Thyroid gland (tissue), 4 donors: ENCODE measurements around the gene CROCC2. TPM values are rescaled to one million over a fixed set of nuclear protein-coding genes. Genes with fewer than 3 reads are reported as not detected.
A peak's percentile ranks its signal among the peaks of the same experiment; 100 is the strongest.

Experiments used
- DNase-seq, 2 donors: peaks; one replicate each; pipeline ENCODE4 v3.0.0-alpha.2; 2019
- H3K27ac ChIP-seq, 3 donors: fragments of 200-600 bp; sonication (generic); 1 replicate in 2 of 3; 2 replicates in 1 of 3; pipeline ENCODE4 v1.5.1; 2016 to 2019; ENCODE audit warnings: mild to moderate bottlenecking in 1 of 3, moderate library complexity in 1 of 3
- H3K27me3 ChIP-seq: fragments of 200-600 bp; sonication (generic); one replicate; pipeline ENCODE4 v1.5.1; 2019
- H3K36me3 ChIP-seq, 2 donors: fragments of 200-600 bp; sonication (generic); one replicate each; pipeline ENCODE4 v1.5.1; 2016 to 2019
- H3K4me1 ChIP-seq, 2 donors: fragments of 200-600 bp; sonication (generic); one replicate each; pipeline ENCODE4 v1.5.1; 2017 to 2019
- H3K4me3 ChIP-seq, 3 donors: fragments of 200-600 bp; sonication (generic); replicated peaks in 1 of 3; 1 replicate in 2 of 3; 2 replicates in 1 of 3; pipeline ENCODE4 v1.5.1; 2016; ENCODE audit warnings: mild to moderate bottlenecking in 1 of 3
- H3K9me3 ChIP-seq: fragments of 200-600 bp; sonication (generic); one replicate; pipeline ENCODE4 v1.5.1; 2017
- CTCF ChIP-seq, 6 experiments: fragments of 200-600 bp in 3 of 6; fragments of 450-650 bp in 3 of 6; sonication (generic) in 3 of 6; IDR thresholded peaks; one replicate each; pipeline ENCODE4 v1.5.1; 2016 to 2019; ENCODE audit warnings: antibody characterized with exemption in 6 of 6, mild to moderate bottlenecking in 2 of 6, inconsistent platforms in 1 of 6, moderate library complexity in 1 of 6
- POLR2A ChIP-seq, 2 donors: fragments of 450-650 bp; IDR thresholded peaks; one replicate each; pipeline ENCODE4 v1.6.1; 2017; ENCODE audit warnings: antibody characterized with exemption in 2 of 2, mild to moderate bottlenecking in 2 of 2, moderate library complexity in 1 of 2
- WGBS, 2 donors: methylation state at CpG; one replicate each; pipeline ENCODE4 v1.1.5; 2017; 5-methylcytosine and 5-hydroxymethylcytosine counted together
- intact Hi-C: fragments of 100-400 bp; cut with DNase I; formaldehyde crosslinking; loops from one replicate; pipeline ENCODE4 v1.15.1; 2023
- total RNA-seq, 4 donors: library from RNA; depleted of rRNA; stranded (reverse); fragments of >200 nt; gene quantifications; one replicate each; pipeline ENCODE4 v1.2.3, GENCODE V29; 2016

CROCC2 gene
- total RNA-seq, 4 donors from 2014 or later = not detected

GRCh38 chr2:240989451-240990265, 83.5 kb downstream of the CROCC2 start:
- 87 to 89% methylated on average over 10 to 14 of the region's 17 CpGs for WGBS, 2 donors
- intact Hi-C loops = loop anchor here (10.0 kb wide), 2 partner anchors 75 to 165 kb away; partner anchors contain the start of gene PPP1R7
- DNase-seq = no peak
- Histone ChIP-seq H3K36me3 (no peaks in the 10 kb centered on the region), H3K4me3 (no peak overlapping the region), H3K27me3 (no peaks in the 10 kb centered on the region), H3K9me3 (no peaks in the 10 kb centered on the region), H3K4me1 (peaks cover 21 to 82% of the 10 kb centered on the region in 2 donors), H3K27ac (peak overlapping the region in 1 of 3 donors; percentile 5)
- TF ChIP-seq POLR2A (IDR thresholded peaks at IDR 0.05) = no peak
- TF ChIP-seq CTCF (IDR thresholded peaks at IDR 0.05) = peak in 3 of 6 experiments; percentile 17 to 41 (median 19)

GRCh38 chr2:240990266-240990529, 84.1 kb downstream of the CROCC2 start:
- Histone ChIP-seq H3K36me3 (no peaks in the 10 kb centered on the region), H3K27ac (no peak overlapping the region), H3K4me1 (peaks cover 26 to 88% of the 10 kb centered on the region in 2 donors), H3K27me3 (no peaks in the 10 kb centered on the region), H3K4me3 (no peak overlapping the region), H3K9me3 (no peaks in the 10 kb centered on the region)
- no peak for DNase-seq
- WGBS, 2 donors = 95 to 100% methylated on average over 2 of the region's 2 CpGs
- TF ChIP-seq CTCF (IDR thresholded peaks at IDR 0.05) = no peak
- no peak for TF ChIP-seq POLR2A (IDR thresholded peaks at IDR 0.05)
- intact Hi-C loops = loop anchor here (10.0 kb wide), 2 partner anchors 75 to 165 kb away; partner anchors contain the start of gene PPP1R7

GRCh38 chr2:240990726-240991377, 84.7 kb downstream of the CROCC2 start:
- intact Hi-C loops = loop anchor here (10.0 kb wide), 2 partner anchors 76 to 164 kb away; partner anchors contain the start of gene PPP1R7
- no peak for DNase-seq
- peaks cover 31 to 92% of the 10 kb centered on the region in 2 donors for H3K4me1 ChIP-seq

GRCh38 chr2:240991378-240992263, 85.5 kb downstream of the CROCC2 start:
- no peak overlapping the region for H3K4me3 ChIP-seq
- intact Hi-C loops = loop anchor here (10.0 kb wide), 2 partner anchors 77 to 163 kb away; partner anchors contain the start of gene PPP1R7
- no peaks in the 10 kb centered on the region for H3K9me3 ChIP-seq
- 60 to 81% methylated on average over 15 to 29 of the region's 33 CpGs for WGBS, 2 donors
- H3K36me3 ChIP-seq = no peaks in the 10 kb centered on the region
- H3K4me1 ChIP-seq = peaks cover 39 to 92% of the 10 kb centered on the region in 2 donors
- DNase-seq = peak; percentile 62
- TF ChIP-seq POLR2A (IDR thresholded peaks at IDR 0.05) (peak in 1 of 2 donors; percentile 9), CTCF (IDR thresholded peaks at IDR 0.05) (no peak)
- peak overlapping the region; percentile 65 to 75 (median 66) for H3K27ac ChIP-seq
- no peaks in the 10 kb centered on the region for H3K27me3 ChIP-seq

More at GRCh38 chr2:240990726-240991377, 84.7 kb downstream of the CROCC2 start:
- Histone ChIP-seq H3K27me3 (no peaks in the 10 kb centered on the region), H3K27ac (peak overlapping the region; percentile 56 to 75 (median 59)), H3K4me3 (no peak overlapping the region), H3K9me3 (no peaks in the 10 kb centered on the region), H3K36me3 (no peaks in the 10 kb centered on the region)
- 89 to 95% methylated on average over 7 to 9 of the region's 13 CpGs for WGBS, 2 donors
- TF ChIP-seq POLR2A (IDR thresholded peaks at IDR 0.05) (no peak), CTCF (IDR thresholded peaks at IDR 0.05) (no peak)
